Neuronal stem cell (in vitro differentiated cells): ENCODE data around the gene NHLRC3.

Experiments used
- DNase-seq: peaks from one replicate; pipeline ENCODE4 v3.0.0-alpha.2; 2013; ENCODE audit warnings: low spot score
- H2AFZ ChIP-seq: one replicate; pipeline ENCODE4 v1.6.1; 2013; ENCODE audit warnings: mild to moderate bottlenecking, low read length, inconsistent platforms
- H2AK5ac ChIP-seq: 2 replicates; pipeline ENCODE4 v1.6.1; 2013; ENCODE audit warnings: low read depth, mild to moderate bottlenecking, inconsistent platforms, low read length, moderate library complexity, mixed read lengths
- H2BK120ac ChIP-seq: 2 replicates; pipeline ENCODE4 v1.6.1; 2013; ENCODE audit warnings: low read depth, mild to moderate bottlenecking, inconsistent platforms, low read length, moderate library complexity, mixed read lengths
- H2BK12ac ChIP-seq: one replicate; pipeline ENCODE4 v1.6.1; 2013; ENCODE audit warnings: low read length, inconsistent platforms
- H2BK15ac ChIP-seq: 2 replicates; pipeline ENCODE4 v1.6.1; 2013; ENCODE audit warnings: mild to moderate bottlenecking, low read length, inconsistent platforms, mixed read lengths
- H2BK5ac ChIP-seq: one replicate; pipeline ENCODE4 v1.6.1; 2013; ENCODE audit warnings: inconsistent platforms, mild to moderate bottlenecking, low read length, moderate library complexity
- H3K14ac ChIP-seq: one replicate; pipeline ENCODE4 v1.6.1; 2013; ENCODE audit warnings: low read length, inconsistent platforms
- H3K18ac ChIP-seq: 2 replicates; pipeline ENCODE4 v1.6.1; 2013; ENCODE audit warnings: low read length, inconsistent platforms
- H3K23ac ChIP-seq: 2 replicates; pipeline ENCODE4 v1.6.1; 2013; ENCODE audit warnings: low read depth, mild to moderate bottlenecking, mixed read lengths, low read length, inconsistent platforms; ENCODE audit not compliant: poor library complexity
- H3K27ac ChIP-seq: replicated peaks from 3 replicates; pipeline ENCODE4 v1.5.1; 2013; ENCODE audit warnings: low read length, inconsistent platforms
- H3K27me3 ChIP-seq, 3 experiments: 2 replicates each; pipeline ENCODE4 v1.6.1; 2013; ENCODE audit warnings: low read length in 3 of 3, mild to moderate bottlenecking in 2 of 3, inconsistent platforms in 1 of 3, low read depth in 1 of 3, mixed read lengths in 1 of 3, moderate library complexity in 1 of 3; ENCODE audit not compliant: control insufficient read depth in 3 of 3, insufficient read depth in 3 of 3
- H3K36me3 ChIP-seq, 2 donors: replicated peaks in 1 of 2; 2 replicates each; pipeline ENCODE4 v1.6.1; 2013; ENCODE audit warnings: low read length in 2 of 2; ENCODE audit not compliant: control insufficient read depth in 2 of 2, insufficient read depth in 2 of 2
- H3K4ac ChIP-seq: 2 replicates; pipeline ENCODE4 v1.6.1; 2013; ENCODE audit warnings: inconsistent platforms, mild to moderate bottlenecking, low read length, moderate library complexity
- H3K4me1 ChIP-seq, 2 donors: 1 replicate in 1 of 2; 2 replicates in 1 of 2; pipeline ENCODE4 v1.6.1; 2013; ENCODE audit warnings: low read length in 2 of 2, low read depth in 1 of 2; ENCODE audit not compliant: control insufficient read depth in 2 of 2, insufficient read depth in 1 of 2
- H3K4me2 ChIP-seq: one replicate; pipeline ENCODE4 v1.6.1; 2013; ENCODE audit warnings: mild to moderate bottlenecking, low read length, inconsistent platforms; ENCODE audit not compliant: insufficient read depth, poor library complexity, severe bottlenecking
- H3K4me3 ChIP-seq, 2 donors: 2 replicates each; pipeline ENCODE4 v1.5.1; 2013; ENCODE audit warnings: low read length in 2 of 2, mild to moderate bottlenecking in 2 of 2, inconsistent platforms in 1 of 2, moderate library complexity in 1 of 2
- H3K79me1 ChIP-seq: one replicate; pipeline ENCODE4 v1.6.1; 2013; ENCODE audit warnings: low read depth, mild to moderate bottlenecking, inconsistent platforms, low read length, moderate library complexity
- H3K9ac ChIP-seq: one replicate; pipeline ENCODE4 v1.6.1; 2013; ENCODE audit warnings: mild to moderate bottlenecking, low read depth, low read length, inconsistent platforms; ENCODE audit not compliant: poor library complexity
- H3K9me3 ChIP-seq, 2 donors: replicated peaks in 1 of 2; 2 replicates each; pipeline versions ENCODE3 to v1.6.1; 2013; ENCODE audit warnings: low read length in 2 of 2, mild to moderate bottlenecking in 2 of 2, inconsistent platforms in 1 of 2, low read depth in 1 of 2, mixed read lengths in 1 of 2, moderate library complexity in 1 of 2; ENCODE audit not compliant: control insufficient read depth in 2 of 2, insufficient read depth in 1 of 2
- H4K8ac ChIP-seq: one replicate; pipeline ENCODE4 v1.6.1; 2013; ENCODE audit warnings: low read depth, mild to moderate bottlenecking, inconsistent platforms, low read length, moderate library complexity
- H4K91ac ChIP-seq: one replicate; pipeline ENCODE4 v1.6.1; 2013; ENCODE audit warnings: low read length, low read depth, mild to moderate bottlenecking, inconsistent platforms; ENCODE audit not compliant: poor library complexity
- WGBS, 2 donors: extraction: QIAGEN DNeasy Blood & Tissue Kit; methylation state at CpG; one replicate each; pipeline ENCODE4 v1.1.7; 2013; ENCODE audit warnings: missing lambda C conversion rate in 2 of 2, mixed read lengths in 1 of 2; ENCODE audit not compliant: insufficient read length in 2 of 2, insufficient replicate concordance in 1 of 2; ENCODE audit errors: extremely low coverage in 2 of 2; 5-methylcytosine and 5-hydroxymethylcytosine counted together

Gene NHLRC3

DNA sequence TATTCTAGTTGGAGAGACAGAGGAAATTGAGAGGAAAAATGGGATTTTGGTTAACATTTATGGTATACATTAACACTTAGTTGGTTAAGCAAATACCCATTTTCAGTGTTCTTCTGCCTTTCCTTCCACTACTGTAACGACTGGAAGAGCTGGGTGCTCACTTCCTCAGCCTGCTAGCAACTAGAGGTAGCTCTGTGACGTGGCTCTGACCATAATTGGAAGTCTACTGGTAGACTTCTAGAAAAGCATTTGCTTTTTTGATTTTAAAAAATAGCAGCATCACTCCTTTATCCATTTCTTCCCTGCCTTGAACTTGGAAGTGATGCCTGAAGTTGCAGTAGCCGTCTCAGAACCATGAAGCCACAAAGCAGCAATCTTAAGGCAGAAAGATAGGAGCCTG is 15.9 kb downstream of the NHLRC3 start:
- Histone ChIP-seq H3K4me3 (no peak overlapping the region), H3K9ac (no peak overlapping the region), H3K9me3 (no peaks in the 10 kb centered on the region), H3K4me1 (peaks cover 0 to 4% of the 10 kb centered on the region in 2 donors), H3K18ac (no peak overlapping the region), H2BK12ac (no peak overlapping the region), H2AFZ (no peak overlapping the region), H3K27ac (no peak overlapping the region), H2AK5ac (no peak overlapping the region), H4K8ac (no peak overlapping the region), H3K4ac (no peak overlapping the region), H2BK5ac (no peak overlapping the region), H4K91ac (no peak overlapping the region), H2BK120ac (no peak overlapping the region), H3K14ac (no peak overlapping the region), H3K36me3 (peaks cover 0 to 28% of the 10 kb centered on the region in 2 donors), H3K27me3 (no peaks in the 10 kb centered on the region), H3K4me2 (no peak overlapping the region), H3K23ac (no peak overlapping the region), H2BK15ac (no peak overlapping the region), H3K79me1 (no peaks in the 10 kb centered on the region)
- DNase-seq: no peak
- WGBS, 2 donors: no CpG with 5 or more reads among the region's 3 CpGs

GRCh38 chr13:39056018-39056417 is 17.8 kb downstream of the NHLRC3 start:
- Histone ChIP-seq H3K9me3 (peaks cover 0 to 10% of the 10 kb centered on the region in 2 donors), H2BK5ac (no peak overlapping the region), H3K18ac (no peak overlapping the region), H3K14ac (no peak overlapping the region), H3K4me2 (no peak overlapping the region), H2AK5ac (no peak overlapping the region), H2AFZ (no peak overlapping the region), H4K91ac (no peak overlapping the region), H2BK120ac (no peak overlapping the region), H3K23ac (no peak overlapping the region), H3K4me1 (peaks cover 0 to 4% of the 10 kb centered on the region in 2 donors), H2BK15ac (no peak overlapping the region), H4K8ac (no peak overlapping the region), H3K79me1 (no peaks in the 10 kb centered on the region), H3K27ac (no peak overlapping the region), H3K36me3 (peaks cover 0 to 17% of the 10 kb centered on the region in 2 donors), H2BK12ac (no peak overlapping the region), H3K4ac (no peak overlapping the region), H3K9ac (no peak overlapping the region), H3K27me3 (no peaks in the 10 kb centered on the region), H3K4me3 (no peak overlapping the region)
- no CpG with 5 or more reads among the region's 1 CpG for WGBS, 2 donors
- DNase-seq: no peak

GRCh38 chr13:39058040-39058439 is 19.8 kb downstream of the NHLRC3 start:
- no peak overlapping the region for H3K4me3 ChIP-seq
- no peak for DNase-seq
- H3K4me2 ChIP-seq: no peak overlapping the region
- peaks cover 0 to 10% of the 10 kb centered on the region in 2 donors for H3K9me3 ChIP-seq
- H3K4ac ChIP-seq: no peak overlapping the region
- no peak overlapping the region for H2BK12ac ChIP-seq
- no peak overlapping the region for H2BK15ac ChIP-seq
- no peak overlapping the region for H2BK5ac ChIP-seq
- H4K91ac ChIP-seq: no peak overlapping the region
- H3K23ac ChIP-seq: no peak overlapping the region
- no peak overlapping the region for H3K18ac ChIP-seq
- H3K4me1 ChIP-seq: peaks cover 0 to 5% of the 10 kb centered on the region in 2 donors
- no peak overlapping the region for H2AK5ac ChIP-seq
- H3K36me3 ChIP-seq: peaks cover 0 to 7% of the 10 kb centered on the region in 2 donors
- no peak overlapping the region for H3K9ac ChIP-seq
- no peak overlapping the region for H4K8ac ChIP-seq
- H3K79me1 ChIP-seq: no peaks in the 10 kb centered on the region
- H2BK120ac ChIP-seq: no peak overlapping the region
- H3K27me3 ChIP-seq: no peaks in the 10 kb centered on the region
- no peak overlapping the region for H2AFZ ChIP-seq
- H3K14ac ChIP-seq: no peak overlapping the region
- no peak overlapping the region for H3K27ac ChIP-seq

GRCh38 chr13:39062004-39062403 is 23.7 kb downstream of the NHLRC3 start:
- Histone ChIP-seq H3K4me2 (no peak overlapping the region), H3K4me1 (peaks cover 0 to 5% of the 10 kb centered on the region in 2 donors), H3K14ac (no peak overlapping the region), H2BK120ac (no peak overlapping the region), H3K36me3 (no peaks in the 10 kb centered on the region), H3K79me1 (no peaks in the 10 kb centered on the region), H3K27ac (no peak overlapping the region), H2BK15ac (no peak overlapping the region), H2BK12ac (no peak overlapping the region), H3K9ac (no peak overlapping the region), H3K18ac (no peak overlapping the region), H3K4ac (no peak overlapping the region), H3K9me3 (peaks cover 0 to 15% of the 10 kb centered on the region in 2 donors), H3K27me3 (no peaks in the 10 kb centered on the region), H2BK5ac (peak overlapping the region; percentile 24), H4K8ac (no peak overlapping the region), H2AK5ac (no peak overlapping the region), H2AFZ (no peak overlapping the region), H4K91ac (no peak overlapping the region), H3K23ac (no peak overlapping the region), H3K4me3 (no peak overlapping the region)
- no peak for DNase-seq
- WGBS, 2 donors: no CpG with 5 or more reads among the region's 4 CpGs
